CD4-positive, alpha-beta T cell treated with Interleukin-6 at 100 ng/mL for 8 hours (primary cell): ENCODE data around the gene C1QTNF12.
A peak's percentile ranks its signal among the peaks of the same experiment; 100 is the strongest.

Experiments
- DNase-seq: peaks from one replicate; pipeline ENCODE4 v3.0.0-alpha.2; 2020; ENCODE audit warnings: mixed read lengths, low spot score

The C1QTNF12 gene

DNA sequence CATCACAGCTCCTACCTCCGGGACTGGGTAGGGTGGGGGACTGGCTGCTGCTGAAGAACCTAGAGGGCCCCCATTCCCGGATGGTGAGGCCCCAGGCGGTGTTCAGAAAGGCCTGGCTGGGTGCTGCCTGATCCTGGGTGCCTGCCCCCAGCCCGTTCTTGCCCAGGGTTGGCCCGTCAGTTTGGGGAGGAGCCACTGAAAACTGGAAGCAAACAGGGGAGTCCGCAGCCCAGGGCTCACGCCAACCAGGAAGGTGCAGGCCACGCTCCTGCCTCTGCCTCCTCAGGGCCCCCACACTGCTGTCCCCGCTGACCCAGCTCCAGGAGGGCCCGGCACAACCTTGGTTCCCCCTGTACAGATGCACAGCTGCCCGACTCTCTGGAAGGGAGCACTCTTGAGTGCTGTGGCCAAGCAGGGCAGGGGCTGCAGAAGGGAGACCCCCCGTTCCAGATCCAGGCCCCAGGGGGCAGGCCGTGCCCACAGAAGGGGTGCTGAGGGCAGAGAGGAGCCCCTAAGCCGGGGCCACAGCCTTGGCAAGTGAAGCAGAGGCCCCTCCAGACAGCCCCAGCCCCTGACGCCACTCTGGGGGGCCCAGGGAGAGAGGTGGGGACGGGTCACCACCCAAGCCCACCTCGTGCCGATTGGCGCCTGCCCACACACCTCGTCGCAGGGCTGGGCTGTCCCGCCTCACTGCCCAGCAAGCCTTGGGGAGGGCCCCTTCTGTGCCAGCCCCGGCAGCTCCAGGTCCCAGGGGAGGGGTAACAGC lies 5.5 kb downstream of the C1QTNF12 start:
- no peak for DNase-seq

DNA sequence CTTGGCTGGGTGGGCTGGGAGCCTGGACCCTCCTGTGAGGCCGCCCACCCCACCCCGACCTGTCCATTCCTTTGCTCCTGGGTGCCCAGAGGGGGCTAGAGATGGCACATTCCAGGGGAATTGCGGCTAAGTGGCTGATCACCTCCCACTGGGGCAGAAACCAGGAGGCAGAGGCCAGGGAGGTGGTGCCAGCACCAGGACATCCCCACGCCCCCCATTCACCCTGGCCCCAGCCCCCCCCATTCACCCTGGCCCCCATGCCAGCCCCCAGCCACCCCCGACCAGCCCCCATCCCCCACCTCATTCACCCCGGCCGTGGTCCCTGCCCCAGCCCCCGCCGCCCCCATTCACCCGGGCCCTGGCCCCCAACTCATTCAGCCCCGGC lies 6.2 kb downstream of the C1QTNF12 start:
- DNase-seq, result no peak

DNA sequence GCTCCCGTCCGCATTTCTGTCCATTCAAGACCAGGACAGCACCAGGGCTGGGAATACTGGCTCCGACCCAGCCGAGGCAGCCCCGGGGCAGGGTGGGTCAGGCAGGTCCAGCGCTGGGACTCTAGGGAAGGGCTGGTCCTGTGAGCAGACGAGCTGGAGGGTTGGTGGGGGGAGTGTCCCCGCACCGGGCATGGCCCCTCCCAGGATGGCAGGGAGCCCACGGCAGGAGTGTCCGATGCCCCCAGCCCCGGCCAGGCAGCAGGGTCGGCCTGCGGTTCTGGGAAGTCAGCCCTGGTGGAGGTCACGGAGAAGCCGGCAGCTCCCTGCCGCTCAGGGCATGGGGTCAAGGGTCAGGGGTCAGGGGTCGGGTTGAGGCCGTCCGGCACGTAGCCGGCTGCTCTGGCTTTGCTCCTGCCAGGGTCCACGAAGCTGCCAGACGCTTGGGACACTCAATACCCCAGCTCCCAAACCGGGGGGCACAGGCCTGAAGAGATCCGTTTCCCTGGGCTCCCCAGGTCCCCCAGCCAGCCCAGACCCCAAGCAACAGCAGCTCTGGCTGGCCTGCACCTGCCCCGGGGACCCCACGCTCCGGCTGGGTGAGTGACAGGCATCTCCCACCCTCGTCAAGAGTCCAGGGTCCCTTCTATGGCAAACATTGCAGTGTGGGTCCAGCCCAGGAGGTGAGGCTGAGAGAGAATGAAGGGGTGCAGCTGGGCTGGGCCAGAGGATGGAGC lies 6.7 kb downstream of the C1QTNF12 start:
- no peak for DNase-seq

DNA sequence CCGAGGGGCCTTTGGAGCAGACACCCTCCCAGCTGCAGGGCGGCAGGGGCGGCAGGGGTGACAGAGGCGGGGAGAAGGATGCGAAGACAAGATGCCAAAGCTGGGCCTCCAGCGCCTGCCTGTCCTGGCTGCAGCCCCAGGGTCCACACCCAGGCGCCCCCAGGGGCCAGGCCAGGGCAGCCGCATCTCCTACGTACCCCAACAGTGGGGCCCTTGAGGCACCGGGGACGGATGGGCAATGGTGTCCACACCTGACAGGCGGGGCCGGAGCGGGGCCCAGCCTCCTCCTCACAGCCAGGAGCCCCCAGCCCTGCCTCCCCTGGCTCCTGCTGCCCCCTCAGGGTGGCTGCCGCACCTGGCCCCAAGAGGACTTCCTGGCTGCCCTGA lies 7.3 kb downstream of the C1QTNF12 start:
- no peak for DNase-seq

DNA sequence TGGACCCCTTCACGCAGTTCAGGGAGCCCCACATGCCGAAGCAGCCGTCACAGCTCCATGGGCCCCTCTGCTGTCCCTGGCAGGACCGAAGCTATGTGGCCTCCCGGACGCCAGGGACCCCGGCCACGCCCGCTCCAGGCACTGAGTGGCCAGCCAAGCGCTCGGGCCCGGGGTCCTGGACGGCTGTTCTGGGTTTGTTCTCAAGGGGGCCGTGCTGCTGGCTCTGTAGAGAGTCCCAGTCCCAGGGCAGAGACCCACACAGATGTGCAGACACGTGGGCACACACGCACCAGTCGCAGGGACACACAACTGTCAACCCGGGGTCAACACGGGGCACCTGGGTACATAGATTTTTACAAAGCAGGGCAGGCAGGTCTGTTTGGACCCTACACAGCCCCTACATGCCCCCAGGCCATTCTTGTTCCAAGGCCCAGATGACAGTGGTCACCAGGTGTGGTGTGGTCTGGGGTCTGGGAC lies 7.8 kb downstream of the C1QTNF12 start:
- no peak for DNase-seq

DNA sequence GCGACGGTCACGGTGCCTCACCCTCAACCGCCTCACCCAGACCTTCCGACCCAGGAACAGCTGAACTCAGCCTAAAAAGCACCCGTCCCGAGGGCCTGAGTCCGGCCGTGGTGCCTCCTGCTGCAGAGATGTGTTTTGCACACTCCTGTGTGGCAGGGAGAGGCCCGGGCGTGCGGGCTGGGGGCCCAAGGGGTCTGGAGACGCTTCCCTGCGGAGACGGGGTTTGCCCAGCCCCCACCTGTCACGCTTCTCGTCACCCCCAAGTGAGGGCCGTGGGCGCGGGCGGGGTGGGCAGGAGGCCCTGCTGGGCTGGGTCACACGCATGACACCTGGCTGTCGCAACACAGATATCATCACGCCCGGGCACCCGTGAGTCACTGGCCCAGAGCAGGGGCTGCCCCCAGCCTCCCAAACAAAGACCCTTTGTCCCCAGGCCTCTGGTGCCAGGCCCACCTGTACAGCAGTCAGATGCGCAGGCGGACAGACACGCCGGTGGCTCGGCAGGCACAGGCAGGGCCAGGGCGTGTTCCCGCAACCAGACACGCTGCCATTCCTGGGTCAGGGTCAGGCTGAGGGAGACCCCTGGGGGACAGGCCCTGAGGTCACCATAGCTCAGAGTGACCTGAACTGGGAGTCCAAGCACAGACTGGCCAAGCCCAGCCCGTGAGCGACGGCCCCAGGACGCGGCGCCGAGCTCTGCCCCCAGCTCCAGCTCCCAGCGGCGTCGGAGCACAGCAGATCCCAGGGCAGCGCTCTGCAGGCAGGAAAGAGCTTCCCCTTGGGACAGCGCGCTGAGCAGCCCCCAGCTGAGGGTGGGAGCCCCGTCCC lies 8.4 kb downstream of the C1QTNF12 start:
- DNase-seq, result no peak

DNA sequence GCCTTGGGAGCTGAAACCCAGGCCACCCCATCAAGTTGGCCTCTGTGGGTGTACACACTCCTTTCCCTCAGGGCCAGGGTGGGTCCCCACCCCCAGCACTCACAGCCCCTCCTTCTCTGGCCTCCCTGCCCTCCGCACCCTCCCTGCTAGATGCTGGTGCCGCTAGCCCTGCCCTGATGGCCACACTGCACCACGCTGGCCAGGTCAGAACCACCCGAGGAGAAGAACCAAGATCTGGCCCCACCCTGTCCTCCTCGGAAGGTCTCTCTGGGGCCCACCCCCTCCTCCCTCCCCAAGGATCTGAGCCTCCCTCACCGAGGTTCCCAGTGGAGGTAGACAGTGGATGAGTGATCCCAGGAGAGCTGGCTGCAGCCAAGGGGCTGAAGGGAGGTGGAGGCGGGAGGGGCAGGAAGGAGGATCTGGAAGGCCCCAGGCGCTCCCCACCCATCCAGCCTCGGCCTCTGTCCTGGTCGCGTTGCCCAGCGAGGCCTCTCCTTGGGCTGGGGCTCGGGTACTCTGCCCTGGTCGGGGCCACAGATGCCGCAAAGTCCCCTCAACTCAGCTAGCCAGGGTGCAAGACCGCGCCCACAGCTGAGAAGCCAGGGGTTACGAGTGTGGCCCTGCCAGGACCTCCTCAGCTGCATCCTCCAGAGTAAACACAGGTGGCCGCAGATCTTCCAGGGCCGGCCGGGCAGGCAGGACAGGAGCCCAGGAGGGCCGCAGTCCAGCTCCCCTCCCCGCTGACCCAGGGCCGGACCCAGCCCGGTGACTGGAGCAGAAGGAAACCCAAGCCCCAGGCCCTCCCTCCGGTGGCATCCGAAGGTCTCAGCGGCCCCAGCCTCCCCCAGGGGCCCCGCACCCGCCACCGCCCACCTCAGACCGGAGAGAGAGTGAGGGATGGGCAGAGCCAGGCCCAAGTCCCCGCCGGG lies 9.3 kb downstream of the C1QTNF12 start:
- DNase-seq, result no peak

DNA sequence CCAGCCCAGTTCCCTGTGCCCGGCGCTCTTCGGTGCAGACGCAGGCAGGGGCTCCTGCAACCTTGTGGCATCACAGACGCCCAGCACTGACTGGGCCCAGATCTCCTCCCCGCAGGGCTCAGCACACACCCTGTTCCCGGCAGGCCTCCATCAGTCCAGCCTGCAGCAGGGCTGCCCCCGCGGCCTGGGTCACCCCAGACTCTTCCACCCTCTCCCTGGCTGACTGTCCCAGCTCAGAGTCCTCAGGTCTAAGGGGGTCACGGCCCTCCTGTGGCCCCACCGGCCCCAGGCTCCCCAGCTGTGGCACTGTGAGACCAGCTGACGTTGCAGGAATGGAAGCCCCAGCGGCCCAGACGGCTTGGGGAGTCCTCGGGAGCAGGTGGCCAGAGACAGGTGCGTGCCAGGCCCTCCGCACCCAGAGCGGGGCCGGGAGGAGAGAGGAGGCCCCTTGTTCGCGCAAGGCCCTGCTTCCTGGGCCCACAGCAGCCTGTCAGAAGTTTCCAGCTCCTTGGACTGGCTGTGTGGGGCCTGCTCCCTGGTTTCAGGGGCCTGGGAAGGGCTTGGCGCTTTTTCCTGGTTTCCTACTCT lies 10.3 kb downstream of the C1QTNF12 start:
- no peak for DNase-seq

DNA sequence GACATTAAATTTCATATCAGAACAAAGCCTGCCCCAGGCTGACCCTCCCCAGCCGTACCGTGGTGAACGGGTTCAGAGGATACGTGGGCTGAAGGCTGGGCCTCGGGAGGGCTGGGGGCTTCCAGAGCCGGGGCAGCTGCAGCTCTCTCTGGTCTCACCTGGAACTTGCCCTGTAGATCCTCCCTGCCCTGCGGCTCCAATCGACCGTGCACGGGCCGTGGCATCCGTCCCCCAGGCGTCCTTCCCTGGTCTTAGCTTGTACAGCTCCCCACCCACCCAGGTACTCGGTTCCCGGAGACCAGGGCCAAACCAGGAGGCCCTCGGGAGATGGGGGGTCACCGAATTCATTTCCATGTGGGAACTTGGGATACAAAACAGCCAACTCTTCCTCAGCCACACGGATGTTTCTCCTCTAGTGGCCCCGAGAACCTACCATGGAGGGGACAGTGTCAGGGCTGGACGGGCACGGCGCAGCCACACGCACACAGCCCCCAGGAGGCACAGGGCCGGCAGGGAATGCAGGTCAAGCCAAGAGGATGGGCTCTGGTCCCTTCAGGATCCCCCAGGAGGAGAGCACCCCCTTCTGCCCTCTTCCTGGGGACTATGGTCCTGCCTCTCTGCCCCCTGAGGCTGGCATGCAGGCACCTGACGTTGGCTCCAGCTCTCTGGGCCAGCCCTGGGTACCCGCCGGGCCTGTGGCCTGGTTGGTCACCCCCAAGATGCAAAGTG lies 11.3 kb downstream of the C1QTNF12 start:
- no peak for DNase-seq

DNA sequence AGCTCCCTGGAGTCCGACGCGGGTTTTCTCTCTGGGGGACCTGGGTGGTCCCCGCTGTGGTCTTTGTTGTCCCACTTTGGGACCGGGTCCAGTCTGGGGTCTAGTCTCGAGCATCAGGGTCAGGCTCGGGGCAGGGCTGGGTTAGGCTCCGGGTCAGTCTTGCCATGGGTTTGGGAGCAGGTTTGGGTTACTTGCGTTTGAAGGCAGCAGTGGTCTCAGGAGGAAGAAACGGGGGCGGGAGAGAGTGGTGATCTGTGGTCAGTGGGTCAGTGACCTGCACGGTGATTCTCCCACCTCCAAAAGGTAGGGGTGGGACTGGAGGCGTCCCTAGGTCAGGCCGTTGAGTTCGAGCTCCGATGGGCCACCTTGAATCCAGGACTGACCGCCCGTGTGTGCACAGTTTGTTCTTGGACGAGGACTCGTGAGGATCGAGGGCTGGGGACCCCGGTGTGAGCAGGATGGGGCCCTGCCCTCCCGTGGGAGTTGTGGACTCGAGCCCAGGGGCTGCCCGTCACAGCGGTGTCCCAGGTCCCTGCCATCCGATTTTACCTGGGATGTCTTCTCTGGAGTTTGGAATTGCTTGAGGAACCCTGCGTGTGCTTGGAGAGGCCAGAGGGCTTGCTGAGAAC lies 12.2 kb downstream of the C1QTNF12 start:
- no peak for DNase-seq

DNA sequence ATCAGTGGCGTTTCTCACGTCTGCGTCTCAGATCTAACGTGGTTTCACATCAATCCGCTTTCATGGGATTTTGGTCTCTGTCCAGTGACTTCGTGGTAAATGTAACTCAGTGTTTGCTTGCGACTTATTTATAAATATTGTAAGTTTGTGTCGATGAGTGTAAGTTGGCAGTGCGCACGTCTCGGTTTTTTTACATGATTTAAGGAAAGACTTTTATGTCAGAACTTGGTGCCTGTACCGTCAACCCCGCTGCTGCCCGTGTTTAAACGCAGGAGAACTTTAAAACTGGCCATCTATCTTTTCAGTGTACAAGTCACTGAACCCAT lies 13.0 kb downstream of the C1QTNF12 start:
- no peak for DNase-seq

DNA sequence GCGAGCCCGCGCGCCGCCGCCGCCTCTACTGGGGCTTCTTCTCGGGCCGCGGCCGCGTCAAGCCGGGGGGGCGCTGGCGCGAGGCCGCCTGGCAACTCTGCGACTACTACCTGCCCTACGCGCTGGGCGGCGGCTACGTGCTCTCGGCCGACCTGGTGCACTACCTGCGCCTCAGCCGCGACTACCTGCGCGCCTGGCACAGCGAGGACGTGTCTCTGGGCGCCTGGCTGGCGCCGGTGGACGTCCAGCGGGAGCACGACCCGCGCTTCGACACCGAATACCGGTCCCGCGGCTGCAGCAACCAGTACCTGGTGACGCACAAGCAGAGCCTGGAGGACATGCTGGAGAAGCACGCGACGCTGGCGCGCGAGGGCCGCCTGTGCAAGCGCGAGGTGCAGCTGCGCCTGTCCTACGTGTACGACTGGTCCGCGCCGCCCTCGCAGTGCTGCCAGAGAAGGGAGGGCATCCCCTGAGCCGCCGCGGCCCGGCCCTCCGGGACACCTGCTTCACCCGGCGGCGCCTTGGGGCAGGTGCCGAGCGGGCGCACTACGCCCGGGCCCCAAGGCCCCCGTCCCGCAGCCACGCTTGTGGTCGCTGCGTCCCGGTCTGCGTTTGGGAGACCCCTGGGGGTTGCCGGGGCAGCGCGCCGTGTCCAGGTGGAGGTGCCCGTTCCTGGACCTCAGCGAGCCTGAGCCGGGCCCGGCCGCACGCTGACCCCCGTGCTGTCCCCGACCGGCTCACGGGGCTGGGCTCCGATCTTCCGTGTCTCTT lies 13.5 kb downstream of the C1QTNF12 start:
- DNase-seq, result no peak

DNA sequence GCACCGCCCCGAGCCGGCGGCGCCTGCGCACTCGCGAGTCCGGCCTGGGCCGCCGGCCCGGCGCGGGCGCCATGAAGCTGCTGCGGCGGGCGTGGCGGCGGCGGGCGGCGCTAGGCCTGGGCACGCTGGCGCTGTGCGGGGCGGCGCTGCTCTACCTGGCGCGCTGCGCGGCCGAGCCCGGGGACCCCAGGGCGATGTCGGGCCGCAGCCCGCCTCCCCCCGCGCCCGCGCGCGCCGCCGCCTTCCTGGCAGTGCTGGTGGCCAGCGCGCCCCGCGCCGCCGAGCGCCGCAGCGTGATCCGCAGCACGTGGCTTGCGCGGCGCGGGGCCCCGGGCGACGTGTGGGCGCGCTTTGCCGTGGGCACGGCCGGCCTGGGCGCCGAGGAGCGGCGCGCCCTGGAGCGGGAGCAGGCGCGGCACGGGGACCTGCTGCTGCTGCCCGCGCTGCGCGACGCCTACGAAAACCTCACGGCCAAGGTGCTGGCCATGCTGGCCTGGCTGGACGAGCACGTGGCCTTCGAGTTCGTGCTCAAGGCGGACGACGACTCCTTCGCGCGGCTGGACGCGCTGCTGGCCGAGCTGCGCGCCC lies 14.2 kb downstream of the C1QTNF12 start, which contains the start of gene B3GALT6:
Gene B3GALT6 (plus strand): TSS at position 30 of the 588 bp plus-strand sequence. CDS start 42 bp downstream, at position 72.
- no peak for DNase-seq

DNA sequence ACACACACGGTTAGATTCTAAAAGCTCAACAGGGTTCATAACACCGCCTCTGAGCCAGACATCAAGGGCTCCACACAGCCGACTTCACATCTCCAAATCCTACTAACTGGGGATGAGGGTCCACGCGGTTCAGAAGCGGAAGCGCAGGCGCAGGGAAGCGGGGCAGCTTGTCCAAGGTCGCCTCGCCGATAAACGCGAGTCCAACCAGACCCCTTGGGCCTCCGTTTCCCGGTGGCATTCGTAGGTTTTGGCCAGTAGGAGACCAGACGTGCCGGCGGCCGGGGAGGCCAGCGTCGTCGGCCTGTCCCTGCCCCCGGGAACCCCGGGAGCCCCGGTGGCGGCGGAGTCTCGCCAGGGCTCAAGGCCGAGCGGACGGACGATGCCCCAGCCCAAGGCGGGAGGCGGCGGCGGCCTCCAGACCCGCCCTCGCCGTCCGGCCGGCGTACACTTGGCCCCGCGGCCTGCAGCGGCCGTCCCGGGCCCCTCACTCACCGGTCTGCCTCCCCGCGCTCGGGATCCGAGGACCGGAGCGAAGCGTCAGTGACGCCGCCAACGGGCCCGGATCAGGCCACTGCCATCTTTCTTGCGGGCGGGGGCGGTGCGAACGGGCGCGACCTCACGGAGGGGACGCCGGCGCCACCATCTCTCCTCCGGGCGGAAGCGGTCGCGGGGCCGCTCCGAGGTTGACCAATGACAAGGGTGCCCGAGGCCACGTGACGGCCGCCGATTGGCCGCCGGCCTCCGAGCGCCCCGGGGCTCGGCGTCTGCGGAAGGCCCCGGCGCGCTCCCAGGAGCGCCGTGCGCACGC lies 14.9 kb downstream of the C1QTNF12 start, which contains the start of gene SDF4:
Gene SDF4 (minus strand): TSS at position 602 of the 808 bp plus-strand sequence. CDS start 3,229 bp downstream, outside the sequence.
- DNase-seq, result peak; percentile 96

DNA sequence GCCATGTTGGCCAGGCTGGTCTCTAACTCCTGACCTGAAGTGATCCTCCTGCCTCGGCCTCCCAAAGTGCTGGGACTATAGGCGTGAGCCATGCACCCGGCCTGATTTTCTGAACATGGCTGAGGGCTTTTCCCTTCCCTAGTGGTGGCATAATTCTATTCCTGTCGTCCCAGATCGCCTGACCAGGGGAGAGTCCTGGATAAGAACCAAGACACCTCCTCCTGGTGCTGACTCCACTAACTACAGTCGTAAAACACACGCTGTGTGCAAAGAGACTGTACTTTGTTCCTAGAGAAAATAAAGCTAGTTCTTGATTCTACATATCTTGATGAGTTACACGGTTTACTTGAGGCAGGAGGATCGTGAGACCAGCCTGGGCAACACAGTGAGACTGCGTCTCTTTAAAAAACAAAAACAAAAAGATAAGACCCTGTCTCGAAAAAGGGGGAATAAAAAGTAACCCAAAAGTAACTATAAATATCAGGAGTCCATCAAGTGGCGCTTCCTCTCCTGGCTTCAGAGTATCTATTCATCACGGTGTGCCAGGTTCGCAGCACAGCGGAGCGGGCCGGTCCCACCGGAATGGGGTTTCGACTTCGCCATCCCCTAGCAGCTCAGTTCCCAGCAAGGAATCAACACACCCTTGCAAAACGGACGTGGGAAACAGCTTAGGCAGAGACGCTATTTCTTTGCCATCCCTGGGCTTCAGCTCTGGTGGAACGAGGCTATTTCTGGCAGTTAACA lies 15.7 kb downstream of the C1QTNF12 start:
- no peak for DNase-seq

DNA sequence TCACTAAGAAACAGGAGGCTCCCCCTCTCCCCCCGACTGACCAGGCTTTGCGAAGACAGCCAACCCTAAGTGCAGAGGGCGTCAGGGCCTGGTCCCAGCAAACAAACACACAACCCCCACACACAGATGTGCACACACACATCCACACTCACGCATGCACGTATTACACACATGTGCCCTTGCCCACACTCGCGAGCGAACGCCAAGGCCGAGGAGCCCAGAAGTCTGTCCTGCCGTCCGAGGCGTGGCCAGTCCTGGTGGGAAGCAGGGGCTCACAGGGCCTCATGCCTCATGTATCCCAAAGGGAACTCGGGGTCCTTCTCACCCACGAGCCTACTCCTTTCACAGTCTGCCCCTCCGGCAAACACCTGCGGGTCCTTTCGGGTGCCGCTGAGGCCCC lies 16.8 kb downstream of the C1QTNF12 start:
- no peak for DNase-seq
